ENCODE data around the gene SLC12A6.
A peak's percentile ranks its signal among the peaks of the same experiment; 100 is the strongest.

- TF ChIP-seq CTCF (conservative IDR thresholded peaks at IDR 0.05; ENCODE audit: low read length), result peak; percentile 37
- TF ChIP-seq EZH2phosphoT487 (IDR thresholded peaks at IDR 0.05; ENCODE audit: borderline replicate concordance), result no peak
These were observed 20.8 kb upstream of the SLC12A6 start for GRCh38 chr15:34358367-34358766.
